A549 (cell line): ENCODE measurements around the gene NPFFR1. TPM values are rescaled to one million over a fixed set of nuclear protein-coding genes. Genes with fewer than 3 reads are reported as not detected.

Experiments
- ATAC-seq, 2 experiments: fragments of 200-7000 bp in 1 of 2; fragments of >200 bp in 1 of 2; cut with Nextera tagmentation in 1 of 2; cut with Tn5 transposase in 1 of 2; 3 replicates each; pipeline versions ENCODE4 v1.8.0 to v1.9.1; 2018 to 2020; ENCODE audit warnings: mild to moderate bottlenecking in 1 of 2, moderate library complexity in 1 of 2
- CTCF ChIA-PET: fragments of 300-600 bp; sonication (Branson Sonifier 250); formaldehyde crosslinking; extraction: SDS; loops from one replicate; lab custom pipeline; 2021; ENCODE audit warnings: antibody characterized with exemption, inconsistent platforms; lab: Yijun Ruan, JAX
- POLR2A ChIA-PET: fragments of 350-600 bp; formaldehyde crosslinking; extraction: SDS; loops from one replicate; lab custom pipeline; 2021; ENCODE audit warnings: antibody characterized with exemption, inconsistent platforms; lab: Yijun Ruan, JAX
- DNase-seq, 2 experiments: peaks; one replicate each; pipeline versions ENCODE4 v3.0.0 to v3.0.0-alpha.2; 2011 to 2016; ENCODE audit warnings: low read depth in 1 of 2, low spot score in 1 of 2
- FAIRE-seq: peaks from 2 replicates; lab custom pipeline; 2011; peaks lifted over from hg19 to GRCh38; lab: Jason Lieb, UNC
- H3K27ac ChIP-seq, 2 experiments: fragments of >200 bp; sonication (Bioruptor Twin); formaldehyde crosslinking; 3 replicates each; pipeline ENCODE4 v1.5.1; 2016 to 2017
- H3K4me1 ChIP-seq: fragments of >200 bp; sonication (Bioruptor Twin); formaldehyde crosslinking; 3 replicates; pipeline ENCODE4 v1.6.1; 2016
- H3K4me2 ChIP-seq: fragments of >200 bp; sonication (Bioruptor Twin); formaldehyde crosslinking; 3 replicates; pipeline ENCODE4 v1.6.1; 2016
- H3K4me3 ChIP-seq: fragments of >200 bp; sonication (Bioruptor Twin); formaldehyde crosslinking; 3 replicates; pipeline ENCODE4 v1.5.1; 2016
- H3K9me3 ChIP-seq: fragments of >200 bp; sonication (Bioruptor Twin); formaldehyde crosslinking; 3 replicates; pipeline ENCODE4 v1.6.1; 2016
- ATOH8 ChIP-seq: fragments of 250-450 bp; sonication (Bioruptor Pico); IDR thresholded peaks from 2 replicates; pipeline ENCODE4 v1.5.0; 2020; ENCODE audit warnings: low read depth, mild to moderate bottlenecking, moderate library complexity
- CBX8 ChIP-seq: fragments of 200-600 bp; sonication (generic); IDR thresholded peaks from 2 replicates; pipeline ENCODE4 v1.6.1; 2016
- E2F6 ChIP-seq: IDR thresholded peaks from 2 replicates; pipeline ENCODE4 v1.6.1; 2012; ENCODE audit warnings: low read depth, borderline replicate concordance
- ELK1 ChIP-seq: fragments of 150-350 bp; IDR thresholded peaks from 2 replicates; pipeline ENCODE4 v1.6.1; 2014; ENCODE audit warnings: low read depth, mild to moderate bottlenecking, low read length
- ESRRA ChIP-seq: fragments of 150-350 bp; IDR thresholded peaks from 2 replicates; pipeline ENCODE4 v1.6.1; 2014; ENCODE audit warnings: mild to moderate bottlenecking, low read length, borderline replicate concordance
- HMGXB4 ChIP-seq: fragments of 250-450 bp; sonication (Bioruptor Pico); IDR thresholded peaks from 2 replicates; pipeline ENCODE4 v1.5.0; 2021; ENCODE audit warnings: mild to moderate bottlenecking, moderate library complexity, borderline replicate concordance
- HOXB5 ChIP-seq: fragments of 250-450 bp; sonication (Bioruptor Pico); IDR thresholded peaks from 2 replicates; pipeline ENCODE4 v1.5.0; 2020; ENCODE audit warnings: mild to moderate bottlenecking, moderate library complexity
- JUN ChIP-seq, 2 experiments: fragments of >200 bp; sonication (Bioruptor Twin); formaldehyde crosslinking; IDR thresholded peaks; 2 replicates in 1 of 2; 3 replicates in 1 of 2; pipeline ENCODE4 v1.6.1; 2016 to 2017
- JUNB ChIP-seq: fragments of >200 bp; sonication (Bioruptor Twin); formaldehyde crosslinking; IDR thresholded peaks from 2 replicates; pipeline ENCODE4 v1.6.1; 2016
- KDM1A ChIP-seq: fragments of 200-600 bp; sonication (generic); IDR thresholded peaks from 2 replicates; pipeline ENCODE4 v1.6.1; 2016; ENCODE audit warnings: low read depth, mild to moderate bottlenecking
- MAFK ChIP-seq: fragments of 450-650 bp; IDR thresholded peaks from 2 replicates; pipeline ENCODE4 v1.6.1; 2014; ENCODE audit not compliant: partially characterized antibody
- MAX ChIP-seq: IDR thresholded peaks from 2 replicates; pipeline ENCODE4 v1.6.1; 2012
- PBX3 ChIP-seq: IDR thresholded peaks from 2 replicates; pipeline ENCODE4 v1.6.1; 2012
- POLR2A ChIP-seq: IDR thresholded peaks from 2 replicates; pipeline ENCODE4 v1.6.1; 2012; ENCODE audit warnings: mild to moderate bottlenecking, low read length
- POLR2AphosphoS2 ChIP-seq: conservative IDR thresholded peaks from 2 replicates; pipeline ENCODE4 v1.6.1; 2012; ENCODE audit warnings: low read length, improper control_type of control experiment, inconsistent platforms
- RAD21 ChIP-seq, 2 experiments: fragments of >200 bp in 1 of 2; sonication (Bioruptor Twin) in 1 of 2; formaldehyde crosslinking in 1 of 2; IDR thresholded peaks in 1 of 2; conservative IDR thresholded peaks in 1 of 2; 2 replicates in 1 of 2; 3 replicates in 1 of 2; pipeline ENCODE4 v1.6.1; 2012 to 2018; ENCODE audit warnings: inconsistent platforms in 1 of 2
- RARB ChIP-seq: fragments of 250-450 bp; sonication (Bioruptor Pico); IDR thresholded peaks from 2 replicates; pipeline ENCODE4 v1.8.0; 2021; ENCODE audit warnings: mild to moderate bottlenecking, moderate library complexity
- TP53 ChIP-seq: fragments of 250-450 bp; sonication (Bioruptor Pico); IDR thresholded peaks from 2 replicates; pipeline ENCODE4 v1.5.0; 2021; ENCODE audit warnings: mild to moderate bottlenecking, moderate library complexity
- ZC3H11A ChIP-seq: fragments of 450-650 bp; IDR thresholded peaks from 2 replicates; pipeline ENCODE4 v1.6.1; 2014; ENCODE audit warnings: antibody characterized with exemption, mild to moderate bottlenecking
- ZFP36 ChIP-seq: fragments of 450-650 bp; IDR thresholded peaks from 2 replicates; pipeline ENCODE4 v1.6.1; 2014; ENCODE audit warnings: borderline replicate concordance; ENCODE audit not compliant: partially characterized antibody
- ZNF302 ChIP-seq: fragments of 250-450 bp; sonication (Bioruptor Pico); IDR thresholded peaks from 2 replicates; pipeline ENCODE4 v1.9.0; 2021; ENCODE audit warnings: inconsistent platforms, mild to moderate bottlenecking, moderate library complexity
- WGBS: methylation state at CpG from one replicate; pipeline ENCODE4 v1.1.6; 2017; ENCODE audit errors: missing lambda C conversion rate; 5-methylcytosine and 5-hydroxymethylcytosine counted together
- polyA plus RNA-seq, 4 experiments: library from polyadenylated mRNA; depleted of rRNA in 3 of 4; stranded (reverse); fragments of >200 nt; fragmentation: RNase III in 1 of 4; extraction: RNeasy Plus Mini Kit Qiagen cat#74134 plus additional on column Dnase treatment in 1 of 4; gene quantifications; 2 replicates in 3 of 4; 3 replicates in 1 of 4; pipeline ENCODE4 v1.2.3, GENCODE V29; 2011 to 2017

NPFFR1 gene
- polyA plus RNA-seq, 2 of the 4 experiments (the other 2 are of a cell fraction): not detected

GRCh38 chr10:70312249-70312648, 28.4 kb upstream of the NPFFR1 start:
- Histone ChIP-seq H3K27ac (no peak overlapping the region), H3K4me2 (no peak overlapping the region), H3K4me3 (no peak overlapping the region)
- CTCF ChIA-PET: interaction anchor here (0.8 to 1.2 kb wide), 2 partner anchors 12 to 71 kb away, joined by 3 to 4 read pairs; no protein-coding TSS in a partner anchor
- FAIRE-seq: no peak
- 0 out of 6 replicates have a peak, but pooled peaks of 1 of the 2 experiments have one; percentile 24 for ATAC-seq
- no peak for DNase-seq
- POLR2A ChIA-PET: no interaction called here
- no peak for TF ChIP-seq MAX
- TF ChIP-seq RARB (CRISPR knock-in tag): no peak
- no peak for TF ChIP-seq RAD21 (conservative IDR thresholded peaks at IDR 0.05 in 1 of 2, IDR thresholded peaks at IDR 0.05 in 1 of 2)
- TF ChIP-seq, all 56 proteins: peak for 0
- no peaks in the 10 kb centered on the region for H3K9me3 ChIP-seq
- WGBS: 87% methylated on average over 5 of the region's 5 CpGs
- H3K4me1 ChIP-seq: no peaks in the 10 kb centered on the region

GRCh38 chr10:70311698-70312097, 27.9 kb upstream of the NPFFR1 start:
- POLR2A ChIA-PET: no interaction called here
- Histone ChIP-seq H3K4me2 (no peak overlapping the region), H3K9me3 (no peaks in the 10 kb centered on the region), H3K27ac (no peak overlapping the region), H3K4me3 (no peak overlapping the region), H3K4me1 (no peaks in the 10 kb centered on the region)
- CTCF ChIA-PET: no interaction called here
- 88% methylated on average over 3 of the region's 3 CpGs for WGBS
- no peak for FAIRE-seq
- TF ChIP-seq MAFK: no peak
- TF ChIP-seq JUN (IDR thresholded peaks at IDR 0.05): no peak
- no peak for ATAC-seq
- no peak for DNase-seq

GRCh38 chr10:70309661-70310060, 25.9 kb upstream of the NPFFR1 start:
- CTCF ChIA-PET: interaction anchor here (0.6 to 2.1 kb wide), 4 partner anchors 10 to 42 kb away, joined by 3 to 6 read pairs (median 4); no protein-coding TSS in a partner anchor
- no peak overlapping the region for H3K4me3 ChIP-seq
- H3K4me1 ChIP-seq: no peaks in the 10 kb centered on the region
- H3K27ac ChIP-seq: no peak overlapping the region
- no peak overlapping the region for H3K4me2 ChIP-seq
- FAIRE-seq (no peak), DNase-seq (no peak), ATAC-seq (no peak)
- POLR2A ChIA-PET: no interaction called here
- WGBS: 79% methylated on average over 7 of the region's 7 CpGs
- no peak for TF ChIP-seq CBX8
- TF ChIP-seq JUNB: no peak
- no peak for TF ChIP-seq HMGXB4
- TF ChIP-seq ATOH8 (CRISPR knock-in tag): no peak
- no peak for TF ChIP-seq POLR2A
- no peak for TF ChIP-seq HOXB5 (CRISPR knock-in tag)
- no peaks in the 10 kb centered on the region for H3K9me3 ChIP-seq

- ChIA-PET CTCF (interaction anchor here (1.0 to 1.6 kb wide), 4 partner anchors 9 to 55 kb away, joined by 3 to 6 read pairs (median 4); no protein-coding TSS in a partner anchor), POLR2A (no interaction called here)
- H3K4me3 ChIP-seq: no peak overlapping the region
- no peak for ATAC-seq
- no peak for DNase-seq
- no peaks in the 10 kb centered on the region for H3K4me1 ChIP-seq
- FAIRE-seq: no peak
- H3K27ac ChIP-seq: no peak overlapping the region
- no peaks in the 10 kb centered on the region for H3K9me3 ChIP-seq
- H3K4me2 ChIP-seq: no peak overlapping the region
- 91% methylated on average over 19 of the region's 19 CpGs for WGBS
- no peak for TF ChIP-seq KDM1A
- TF ChIP-seq ELK1: no peak
- TF ChIP-seq ZFP36: no peak
- no peak for TF ChIP-seq JUN (IDR thresholded peaks at IDR 0.05)
- no peak for TF ChIP-seq ZNF302 (CRISPR knock-in tag)
- no peak for TF ChIP-seq HOXB5 (CRISPR knock-in tag)
- no peak for TF ChIP-seq TP53 (CRISPR knock-in tag)
- TF ChIP-seq ESRRA: no peak
- no peak for TF ChIP-seq PBX3
- TF ChIP-seq ZC3H11A: no peak
- TF ChIP-seq E2F6: no peak
- no peak for TF ChIP-seq POLR2AphosphoS2
These were observed 24.6 kb upstream of the NPFFR1 start for GRCh38 chr10:70308121-70309060.
